Calu3 (cell line): ENCODE data around the gene TLX3. TPM values are rescaled to one million over a fixed set of nuclear protein-coding genes. Genes with fewer than 3 reads are reported as not detected.

Source experiments
- Bru-seq: library from RNA; stranded (reverse); fragments of 400-500 nt; gene quantifications from one replicate; lab custom pipeline; 2021; lab: Mats Ljungman, UMichigan
- BruChase-seq, 2 experiments: library from RNA; stranded (reverse); fragments of 400-500 nt; gene quantifications; one replicate each; lab custom pipeline; 2021; lab: Mats Ljungman, UMichigan
- BruUV-seq: library from RNA; stranded (reverse); fragments of 400-500 nt; replicated peaks from 2 replicates; lab custom pipeline; 2021; lab: Mats Ljungman, UMichigan
- CTCF ChIA-PET: fragments of 300-600 bp; sonication (Branson Sonifier 250); formaldehyde crosslinking; loops from one replicate; lab custom pipeline; 2022; ENCODE audit warnings: antibody characterized with exemption; lab: Charles Lee
- DNase-seq: peaks from one replicate; pipeline ENCODE4 v3.0.0; 2022
- H3K27ac Mint-ChIP-seq: one replicate; pipeline ENCODE4 v1.8.0; 2022; ENCODE audit warnings: mixed read lengths; ENCODE audit not compliant: unreplicated experiment
- H3K27me3 Mint-ChIP-seq: one replicate; pipeline ENCODE4 v1.8.0; 2022; ENCODE audit warnings: mixed read lengths; ENCODE audit not compliant: unreplicated experiment
- H3K36me3 Mint-ChIP-seq: one replicate; pipeline ENCODE4 v1.8.0; 2022; ENCODE audit warnings: mild to moderate bottlenecking, moderate library complexity, mixed read lengths; ENCODE audit not compliant: insufficient read depth, unreplicated experiment
- H3K4me1 Mint-ChIP-seq: one replicate; pipeline ENCODE4 v1.8.0; 2022; ENCODE audit warnings: mild to moderate bottlenecking, low read depth, mixed read lengths; ENCODE audit not compliant: unreplicated experiment
- H3K4me3 Mint-ChIP-seq: one replicate; pipeline ENCODE4 v1.8.0; 2022; ENCODE audit warnings: mild to moderate bottlenecking, low read depth, moderate library complexity, mixed read lengths; ENCODE audit not compliant: unreplicated experiment
- H3K9me3 Mint-ChIP-seq: one replicate; pipeline ENCODE4 v1.8.0; 2022; ENCODE audit warnings: low read depth, mixed read lengths; ENCODE audit not compliant: unreplicated experiment
- CTCF ChIP-seq: fragments of 200-600 bp; IDR thresholded peaks from one replicate; pipeline ENCODE4 v1.8.0; 2022; ENCODE audit warnings: antibody characterized with exemption; ENCODE audit not compliant: unreplicated experiment
- intact Hi-C: fragments of 100-400 bp; cut with micrococcal nuclease; formaldehyde crosslinking; loops from one replicate; pipeline ENCODE4 v1.10.0; 2022; ENCODE audit not compliant: unreplicated experiment
- long read RNA-seq: library from polyadenylated mRNA; stranded (forward); transcript quantifications from one replicate; pipeline ENCODE4 v2.0.0, GENCODE V29; 2022
- total RNA-seq: library from RNA; stranded (reverse); gene quantifications from 2 replicates; pipeline ENCODE4 v1.2.3, GENCODE V29; 2022

Gene TLX3
- total RNA-seq (6.0 and 6.5 TPM in 2 replicates), Bru-seq, nascent RNA (percentile 41 among the genes with signal in this experiment), BruChase-seq, experiment 1, labeled RNA remaining after a 6-hour chase (percentile 47 among the genes with signal in this experiment), BruChase-seq, experiment 2, labeled RNA remaining after a 2-hour chase (percentile 49 among the genes with signal in this experiment)
- long read RNA-seq, transcript TLX3-201 (3 exons, 1,493 nt), result major isoform, 8 of 9 reads
- long read RNA-seq, partial matches to known transcripts, result 0 of 9 reads
- long read RNA-seq, other reads (novel, unspliced or antisense), result 1 of 9 reads

- CTCF ChIA-PET, result interaction anchor here (0.7 to 1.5 kb wide), 4 partner anchors 8 to 1087 kb away, joined by 3 to 4 read pairs (median 3); no protein-coding TSS in a partner anchor
- TSS peak; percentile 21 for BruUV-seq
- intact Hi-C loops, result no loop called here
- Mint-ChIP-seq H3K36me3 (peaks cover 36% of the 10 kb centered on the region), H3K27me3 (peaks cover 15% of the 10 kb centered on the region), H3K27ac (peak within 1 kb of the TSS; percentile 50), H3K4me1 (peaks cover 7% of the 10 kb centered on the region), H3K9me3 (no peaks in the 10 kb centered on the region), H3K4me3 (peak within 1 kb of the TSS; percentile 95)
- TF ChIP-seq CTCF, result no peak
- DNase-seq, result peak; percentile 76
Measured at GRCh38 chr5:171308453-171309275, at the start of gene TLX3. Gene TLX3 (plus strand): TSS chr5:171309248. CDS start chr5:171309366, 118 bp downstream.

- Mint-ChIP-seq H3K27ac (no peak overlapping the region), H3K9me3 (no peaks in the 10 kb centered on the region), H3K27me3 (no peaks in the 10 kb centered on the region), H3K36me3 (no peaks in the 10 kb centered on the region), H3K4me1 (peaks cover 16% of the 10 kb centered on the region), H3K4me3 (no peak overlapping the region)
- CTCF ChIA-PET, result no interaction called here
- DNase-seq, result no peak
- intact Hi-C loops, result no loop called here
- no TSS peak for BruUV-seq
- TF ChIP-seq CTCF, result no peak
Measured at GRCh38 chr5:171261361-171261760, 47.7 kb upstream of the TLX3 start.

- DNase-seq, result no peak
- intact Hi-C loops, result no loop called here
- H3K9me3 Mint-ChIP-seq, result no peaks in the 10 kb centered on the region
- H3K27me3 Mint-ChIP-seq, result no peaks in the 10 kb centered on the region
- no peak overlapping the region for H3K27ac Mint-ChIP-seq
- no TSS peak for BruUV-seq
- H3K36me3 Mint-ChIP-seq, result peaks cover under 1% of the 10 kb centered on the region
- TF ChIP-seq CTCF, result no peak
- H3K4me1 Mint-ChIP-seq, result peaks cover 16% of the 10 kb centered on the region
- no peak overlapping the region for H3K4me3 Mint-ChIP-seq
- CTCF ChIA-PET, result interaction anchor here (0.8 kb wide), 1 partner anchor 13 kb away, joined by 3 read pairs; no protein-coding TSS in a partner anchor
Measured at GRCh38 chr5:171261904-171262303, 47.1 kb upstream of the TLX3 start.

- H3K36me3 Mint-ChIP-seq, result peaks cover 6% of the 10 kb centered on the region
- CTCF ChIA-PET, result no interaction called here
- no peak for DNase-seq
- no peaks in the 10 kb centered on the region for H3K9me3 Mint-ChIP-seq
- intact Hi-C loops, result no loop called here
- TF ChIP-seq CTCF, result no peak
- no peak overlapping the region for H3K4me3 Mint-ChIP-seq
- BruUV-seq, result no TSS peak
- H3K27ac Mint-ChIP-seq, result no peak overlapping the region
- H3K27me3 Mint-ChIP-seq, result no peaks in the 10 kb centered on the region
- H3K4me1 Mint-ChIP-seq, result peaks cover 24% of the 10 kb centered on the region
Measured at GRCh38 chr5:171263181-171263580, 45.9 kb upstream of the TLX3 start.
